KMS-11 (cell line): ENCODE data around the gene ADAP1.

Experiments used
- H2AFZ ChIP-seq: fragments of 200-600 bp; sonication (generic); 2 replicates; pipeline ENCODE4 v1.6.1; 2016; ENCODE audit warnings: antibody characterized with exemption, mixed run types, low read depth
- H3K27ac ChIP-seq: fragments of 200-600 bp; sonication (generic); 2 replicates; pipeline ENCODE4 v1.6.1; 2016; ENCODE audit warnings: mild to moderate bottlenecking, mixed run types
- H3K27me3 ChIP-seq: fragments of 200-600 bp; sonication (generic); 2 replicates; pipeline ENCODE4 v1.6.1; 2017; ENCODE audit warnings: mild to moderate bottlenecking, low read depth, mixed run types, moderate library complexity; ENCODE audit not compliant: insufficient read depth
- H3K36me3 ChIP-seq: fragments of 200-600 bp; sonication (generic); 2 replicates; pipeline ENCODE4 v1.6.1; 2017; ENCODE audit warnings: mild to moderate bottlenecking, mixed run types; ENCODE audit not compliant: insufficient read depth
- H3K4me1 ChIP-seq: fragments of 200-600 bp; sonication (generic); 2 replicates; pipeline ENCODE4 v1.6.1; 2016; ENCODE audit warnings: mild to moderate bottlenecking, low read depth, mixed run types; ENCODE audit not compliant: poor library complexity, severe bottlenecking
- H3K4me2 ChIP-seq: fragments of 200-600 bp; sonication (generic); 2 replicates; pipeline ENCODE4 v1.7.0; 2016; ENCODE audit warnings: mild to moderate bottlenecking, mixed run types
- H3K4me3 ChIP-seq: fragments of 200-600 bp; sonication (generic); IDR thresholded peaks from 2 replicates; pipeline ENCODE4 v1.6.1; 2017; ENCODE audit warnings: low read depth, low read length, mixed read lengths; ENCODE audit not compliant: insufficient read depth
- H3K79me2 ChIP-seq: fragments of 200-600 bp; sonication (generic); 2 replicates; pipeline ENCODE4 v1.6.1; 2016; ENCODE audit warnings: low read depth, mixed run types; ENCODE audit not compliant: insufficient read depth
- H3K9ac ChIP-seq: fragments of 200-600 bp; sonication (generic); 2 replicates; pipeline ENCODE4 v1.6.1; 2016; ENCODE audit warnings: mild to moderate bottlenecking, mixed run types
- H4K20me1 ChIP-seq: fragments of 200-600 bp; sonication (generic); 2 replicates; pipeline ENCODE4 v1.6.1; 2016; ENCODE audit warnings: mild to moderate bottlenecking, mixed run types; ENCODE audit not compliant: insufficient read depth
- TF ChIP-seq, protein P1 (sequence below): fragments of 200-600 bp; sonication (generic); conservative IDR thresholded peaks from 2 replicates; pipeline ENCODE4 v1.6.1; 2017; ENCODE audit warnings: low read depth, mild to moderate bottlenecking, antibody characterized with exemption, low read length, moderate library complexity, mixed read lengths

ADAP1 gene

DNA sequence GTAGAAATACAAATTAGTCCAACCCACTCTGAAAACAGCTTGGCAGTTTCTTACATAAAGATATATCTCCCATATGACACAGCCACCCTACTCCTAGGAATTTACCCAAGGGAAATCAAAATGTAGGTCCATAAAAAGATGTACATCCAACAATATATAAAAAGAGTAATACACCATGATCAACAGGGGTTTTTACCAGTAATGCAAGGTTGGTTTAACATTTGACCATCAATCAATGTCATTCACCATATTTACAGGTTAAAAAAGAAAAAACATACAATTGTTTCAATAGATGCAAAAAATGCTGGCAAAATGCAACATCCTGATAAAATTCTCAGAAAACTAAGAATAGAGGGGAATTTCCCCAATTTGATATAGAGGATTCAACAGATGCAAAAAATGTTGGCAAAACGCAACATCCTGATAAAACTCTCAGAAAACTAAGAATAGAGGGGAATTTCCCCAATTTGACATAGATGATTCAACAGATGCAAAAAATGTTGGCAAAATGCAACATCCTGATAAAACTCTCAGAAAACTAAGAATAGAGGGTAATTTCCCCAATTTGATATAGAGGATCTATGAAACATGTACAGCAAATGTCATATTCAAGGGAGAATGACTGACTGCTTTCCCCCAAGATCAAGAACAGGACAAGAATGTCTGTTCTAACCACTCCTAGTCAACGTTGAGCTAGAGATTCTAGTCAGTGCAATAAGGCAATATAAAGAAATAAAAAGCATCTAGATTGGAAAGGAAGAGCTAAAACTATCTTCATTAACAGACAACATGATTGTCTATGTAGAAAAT, 13.7 kb downstream of the ADAP1 start:
- Histone ChIP-seq H3K27ac (no peak overlapping the region), H3K4me2 (no peak overlapping the region), H2AFZ (no peak overlapping the region), H3K4me3 (no peak overlapping the region), H3K4me1 (peaks cover 12% of the 10 kb centered on the region), H3K9ac (no peak overlapping the region), H3K27me3 (peaks cover 42% of the 10 kb centered on the region), H3K79me2 (no peaks in the 10 kb centered on the region), H3K36me3 (no peaks in the 10 kb centered on the region), H4K20me1 (no peaks in the 10 kb centered on the region)
- TF ChIP-seq, protein P1, sequence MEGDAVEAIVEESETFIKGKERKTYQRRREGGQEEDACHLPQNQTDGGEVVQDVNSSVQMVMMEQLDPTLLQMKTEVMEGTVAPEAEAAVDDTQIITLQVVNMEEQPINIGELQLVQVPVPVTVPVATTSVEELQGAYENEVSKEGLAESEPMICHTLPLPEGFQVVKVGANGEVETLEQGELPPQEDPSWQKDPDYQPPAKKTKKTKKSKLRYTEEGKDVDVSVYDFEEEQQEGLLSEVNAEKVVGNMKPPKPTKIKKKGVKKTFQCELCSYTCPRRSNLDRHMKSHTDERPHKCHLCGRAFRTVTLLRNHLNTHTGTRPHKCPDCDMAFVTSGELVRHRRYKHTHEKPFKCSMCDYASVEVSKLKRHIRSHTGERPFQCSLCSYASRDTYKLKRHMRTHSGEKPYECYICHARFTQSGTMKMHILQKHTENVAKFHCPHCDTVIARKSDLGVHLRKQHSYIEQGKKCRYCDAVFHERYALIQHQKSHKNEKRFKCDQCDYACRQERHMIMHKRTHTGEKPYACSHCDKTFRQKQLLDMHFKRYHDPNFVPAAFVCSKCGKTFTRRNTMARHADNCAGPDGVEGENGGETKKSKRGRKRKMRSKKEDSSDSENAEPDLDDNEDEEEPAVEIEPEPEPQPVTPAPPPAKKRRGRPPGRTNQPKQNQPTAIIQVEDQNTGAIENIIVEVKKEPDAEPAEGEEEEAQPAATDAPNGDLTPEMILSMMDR, result no peak

DNA sequence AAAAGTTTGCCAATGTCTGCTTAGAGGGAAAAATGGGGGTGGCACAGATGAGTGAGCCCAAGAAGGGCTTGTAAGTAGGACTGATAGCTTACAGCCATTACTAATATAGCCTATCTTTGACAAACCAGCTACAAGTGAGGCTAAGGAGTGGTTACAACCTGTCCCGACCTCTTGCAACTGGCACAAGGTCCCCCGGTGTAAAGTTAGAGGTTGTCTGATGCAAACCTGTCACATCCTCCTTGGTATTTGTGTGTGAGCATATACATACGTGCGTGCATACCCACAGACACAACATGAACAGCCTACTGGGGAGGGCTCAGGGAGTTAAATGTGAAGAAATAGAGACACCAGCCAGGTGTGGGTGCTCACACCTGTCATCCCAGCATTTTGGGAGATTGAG, 14.6 kb downstream of the ADAP1 start:
- no peak overlapping the region for H3K4me2 ChIP-seq
- TF ChIP-seq, protein P1, result no peak
- H2AFZ ChIP-seq, result no peak overlapping the region
- H3K4me1 ChIP-seq, result peaks cover 15% of the 10 kb centered on the region
- no peak overlapping the region for H3K4me3 ChIP-seq
- peaks cover 42% of the 10 kb centered on the region for H3K27me3 ChIP-seq
- H3K9ac ChIP-seq, result no peak overlapping the region
- H3K79me2 ChIP-seq, result no peaks in the 10 kb centered on the region
- H4K20me1 ChIP-seq, result no peaks in the 10 kb centered on the region
- no peaks in the 10 kb centered on the region for H3K36me3 ChIP-seq
- H3K27ac ChIP-seq, result no peak overlapping the region

DNA sequence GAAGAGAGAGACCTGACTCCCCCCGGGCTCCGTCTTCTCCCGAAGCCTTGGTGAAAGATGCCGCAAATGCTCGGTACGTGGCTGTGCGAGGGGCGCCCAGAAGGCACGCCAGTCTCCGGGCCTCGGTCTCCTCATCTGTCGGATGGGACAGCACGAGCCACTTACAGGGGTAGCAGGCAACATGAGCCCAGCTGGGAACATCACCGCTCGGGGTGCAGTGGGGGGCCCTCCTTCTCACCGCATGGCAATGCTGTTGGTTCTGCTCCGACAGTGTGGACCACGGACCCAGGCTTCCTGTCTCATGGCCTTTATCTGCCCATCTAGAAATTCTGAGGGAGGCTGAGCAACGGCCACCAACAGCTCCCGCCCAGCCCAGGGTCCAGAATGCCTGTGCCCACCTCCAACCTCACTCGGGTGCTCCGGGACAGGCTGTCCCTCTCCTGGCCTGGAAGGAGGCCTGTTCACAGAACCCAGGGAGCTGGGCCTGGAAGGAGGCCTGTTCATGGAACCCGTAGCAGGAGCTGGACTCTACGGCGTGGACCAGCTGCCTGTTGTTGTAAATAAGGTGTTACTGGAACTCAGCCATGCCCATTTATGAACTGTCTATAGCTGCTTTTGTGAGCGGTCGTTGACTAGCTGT, 15.8 kb downstream of the ADAP1 start:
- Histone ChIP-seq H3K27ac (no peak overlapping the region), H4K20me1 (no peaks in the 10 kb centered on the region), H3K9ac (no peak overlapping the region), H3K79me2 (no peaks in the 10 kb centered on the region), H2AFZ (no peak overlapping the region), H3K4me2 (no peak overlapping the region), H3K27me3 (peaks cover 38% of the 10 kb centered on the region), H3K4me3 (no peak overlapping the region), H3K4me1 (peaks cover 15% of the 10 kb centered on the region), H3K36me3 (no peaks in the 10 kb centered on the region)
- TF ChIP-seq, protein P1, result no peak

DNA sequence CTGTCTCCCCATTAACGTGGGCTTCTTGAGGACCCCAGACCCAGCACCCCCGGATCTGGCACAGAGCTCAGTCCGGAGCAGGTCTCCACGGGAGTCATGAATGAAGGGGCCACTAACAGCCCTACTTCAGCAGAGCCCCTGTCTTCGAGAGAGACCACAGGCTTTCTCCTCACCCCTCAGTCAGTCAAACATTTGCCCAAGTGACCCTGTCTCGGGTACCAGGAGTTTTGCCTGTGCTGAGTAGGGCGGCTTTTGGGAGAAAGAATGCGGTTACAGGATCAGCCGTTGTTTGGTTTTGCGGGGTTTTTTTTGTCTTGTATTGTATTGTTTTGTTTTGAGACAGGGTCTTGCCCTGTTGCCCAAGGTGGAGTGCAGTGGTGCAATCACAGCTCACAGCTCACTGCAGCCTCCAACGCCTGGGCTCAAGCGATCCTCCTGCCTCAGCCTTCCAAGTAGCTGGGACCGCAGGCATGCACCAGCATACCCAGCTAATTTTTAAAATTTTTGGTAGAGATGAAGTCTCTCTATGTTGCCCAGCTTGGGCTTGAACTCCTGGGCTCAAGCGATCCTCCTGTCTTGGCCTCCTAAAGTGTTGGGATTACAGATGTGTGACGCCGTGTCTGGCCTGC, 16.5 kb downstream of the ADAP1 start:
- no peaks in the 10 kb centered on the region for H3K79me2 ChIP-seq
- H3K27ac ChIP-seq, result no peak overlapping the region
- no peak overlapping the region for H3K9ac ChIP-seq
- no peak overlapping the region for H2AFZ ChIP-seq
- TF ChIP-seq, protein P1, result no peak
- H3K4me1 ChIP-seq, result peaks cover 15% of the 10 kb centered on the region
- H3K4me3 ChIP-seq, result no peak overlapping the region
- no peaks in the 10 kb centered on the region for H3K36me3 ChIP-seq
- H4K20me1 ChIP-seq, result no peaks in the 10 kb centered on the region
- H3K4me2 ChIP-seq, result no peak overlapping the region
- peaks cover 37% of the 10 kb centered on the region for H3K27me3 ChIP-seq
